H1 (cell line): ENCODE results near the gene HELZ2. TPM values are rescaled to one million over a fixed set of nuclear protein-coding genes. Genes with fewer than 3 reads are reported as not detected.

Experiments used
- CTCF ChIA-PET: fragments of 300-600 bp; sonication (Branson Sonifier 250); formaldehyde crosslinking; loops from one replicate; lab custom pipeline; 2021; ENCODE audit not compliant: partially characterized antibody; lab: Charles Lee
- POLR2A ChIA-PET: fragments of 300-600 bp; sonication (Branson Sonifier 250); formaldehyde crosslinking; loops from one replicate; lab custom pipeline; 2021; ENCODE audit warnings: inconsistent platforms; ENCODE audit not compliant: partially characterized antibody; lab: Charles Lee
- DNase-seq, 2 experiments: peaks; one replicate each; pipeline versions ENCODE4 v3.0.0 to v3.0.0-alpha.2; 2010 to 2022; ENCODE audit warnings: low spot score in 2 of 2, low read depth in 1 of 2, mixed read lengths in 1 of 2
- FAIRE-seq: peaks from 2 replicates; lab custom pipeline; 2011; peaks lifted over from hg19 to GRCh38; lab: Jason Lieb, UNC
- H2AFZ ChIP-seq: 2 replicates; pipeline ENCODE4 v1.8.1; 2012; ENCODE audit warnings: low read length, inconsistent platforms
- H2AK5ac ChIP-seq: 2 replicates; pipeline ENCODE4 v1.6.1; 2013; ENCODE audit warnings: low read depth, low read length
- H2BK120ac ChIP-seq: replicated peaks from 2 replicates; pipeline ENCODE3; 2013; ENCODE audit warnings: low read depth, low read length, inconsistent platforms
- H2BK12ac ChIP-seq: 2 replicates; pipeline ENCODE4 v1.6.1; 2013; ENCODE audit warnings: low read depth, low read length
- H2BK15ac ChIP-seq: 2 replicates; pipeline ENCODE4 v1.6.1; 2013; ENCODE audit warnings: low read length
- H2BK20ac ChIP-seq: 2 replicates; pipeline ENCODE4 v1.6.1; 2013; ENCODE audit warnings: low read length
- H2BK5ac ChIP-seq: 2 replicates; pipeline ENCODE4 v1.6.1; 2013; ENCODE audit warnings: low read depth, low read length
- H3K14ac ChIP-seq: 2 replicates; pipeline ENCODE4 v1.6.1; 2013; ENCODE audit warnings: inconsistent platforms; ENCODE audit not compliant: insufficient read length
- H3K18ac ChIP-seq: 2 replicates; pipeline ENCODE4 v1.6.1; 2013; ENCODE audit warnings: low read length; ENCODE audit errors: extremely low read depth
- H3K23ac ChIP-seq: 2 replicates; pipeline ENCODE4 v1.6.1; 2013; ENCODE audit warnings: inconsistent platforms; ENCODE audit not compliant: insufficient read length
- H3K23me2 ChIP-seq: 2 replicates; pipeline ENCODE4 v1.6.1; 2013; ENCODE audit warnings: low read depth, low read length
- H3K27ac ChIP-seq: 2 replicates; pipeline ENCODE4 v1.6.1; 2011; ENCODE audit warnings: low read depth, low read length, inconsistent platforms
- H3K27me3 ChIP-seq, 4 experiments: replicated peaks in 1 of 4; 1 replicate in 1 of 4; 2 replicates in 3 of 4; pipeline versions ENCODE4 v1.6.1 to v1.8.1; 2011 to 2013; ENCODE audit warnings: low read length in 3 of 4, mild to moderate bottlenecking in 3 of 4, inconsistent platforms in 2 of 4, mixed read lengths in 2 of 4, moderate library complexity in 1 of 4; ENCODE audit not compliant: control insufficient read depth in 3 of 4, insufficient read depth in 3 of 4; ENCODE audit errors: extremely low read depth in 1 of 4
- H3K36me3 ChIP-seq, 4 experiments: 2 replicates each; pipeline versions ENCODE4 v1.6.1 to v1.8.1; 2011 to 2013; ENCODE audit warnings: mild to moderate bottlenecking in 4 of 4, low read length in 3 of 4, moderate library complexity in 2 of 4, control low read depth in 1 of 4, inconsistent platforms in 1 of 4; ENCODE audit not compliant: insufficient read depth in 4 of 4, control insufficient read depth in 2 of 4
- H3K4ac ChIP-seq: replicated peaks from 2 replicates; pipeline ENCODE3; 2013; ENCODE audit warnings: low read length, low read depth, mixed read lengths, inconsistent platforms; ENCODE audit not compliant: insufficient read length
- H3K4me1 ChIP-seq, 4 experiments: replicated peaks in 1 of 4; 1 replicate in 1 of 4; 2 replicates in 3 of 4; pipeline versions ENCODE4 v1.6.1 to v1.8.1; 2011 to 2013; ENCODE audit warnings: low read length in 3 of 4, inconsistent platforms in 2 of 4, mixed read lengths in 1 of 4; ENCODE audit not compliant: insufficient read depth in 4 of 4, control insufficient read depth in 3 of 4
- H3K4me2 ChIP-seq, 2 experiments: 2 replicates each; pipeline versions ENCODE4 v1.6.1 to v1.8.1; 2011 to 2013; ENCODE audit warnings: low read depth in 2 of 2, low read length in 2 of 2, control low read depth in 1 of 2, inconsistent platforms in 1 of 2, mild to moderate bottlenecking in 1 of 2; ENCODE audit not compliant: insufficient read depth in 1 of 2
- H3K4me3 ChIP-seq, 4 experiments: fragments of 200-600, 300-600 bp in 1 of 4; sonication (generic), shearing (Covaris generic), sonication (Bioruptor Twin) in 1 of 4; 2 replicates each; pipeline versions ENCODE4 v1.5.1 to v1.8.1; 2011 to 2016; ENCODE audit warnings: low read length in 4 of 4, low read depth in 3 of 4, control low read depth in 2 of 4, inconsistent platforms in 2 of 4, mild to moderate bottlenecking in 2 of 4, mixed read lengths in 1 of 4, moderate library complexity in 1 of 4; ENCODE audit not compliant: insufficient read depth in 2 of 4; ENCODE audit errors: extremely low read depth in 1 of 4
- H3K56ac ChIP-seq: replicated peaks from 2 replicates; pipeline ENCODE3; 2013; ENCODE audit warnings: low read depth, mild to moderate bottlenecking, mixed read lengths, low read length, inconsistent platforms; ENCODE audit not compliant: insufficient read length
- H3K79me1 ChIP-seq: 2 replicates; pipeline ENCODE4 v1.6.1; 2013; ENCODE audit warnings: low read depth, low read length, control low read depth
- H3K79me2 ChIP-seq, 2 experiments: 2 replicates each; pipeline versions ENCODE4 v1.6.1 to v1.8.1; 2012 to 2013; ENCODE audit warnings: low read length in 2 of 2, mild to moderate bottlenecking in 2 of 2, inconsistent platforms in 1 of 2; ENCODE audit not compliant: insufficient read depth in 2 of 2, control insufficient read depth in 1 of 2
- H3K9ac ChIP-seq, 4 experiments: replicated peaks in 1 of 4; 1 replicate in 1 of 4; 2 replicates in 3 of 4; pipeline versions ENCODE4 v1.6.1 to v1.8.1; 2011 to 2013; ENCODE audit warnings: low read depth in 3 of 4, low read length in 3 of 4, control low read depth in 2 of 4, mild to moderate bottlenecking in 2 of 4, moderate library complexity in 2 of 4, inconsistent platforms in 1 of 4; ENCODE audit errors: extremely low read depth in 1 of 4
- H3K9me3 ChIP-seq, 2 experiments: 2 replicates each; pipeline versions ENCODE4 v1.6.1 to v1.8.1; 2012 to 2013; ENCODE audit warnings: mild to moderate bottlenecking in 2 of 2, moderate library complexity in 2 of 2, control low read depth in 1 of 2, inconsistent platforms in 1 of 2, low read depth in 1 of 2, low read length in 1 of 2, mixed read lengths in 1 of 2; ENCODE audit not compliant: insufficient read depth in 2 of 2
- H4K20me1 ChIP-seq, 2 experiments: replicated peaks in 1 of 2; 2 replicates each; pipeline versions ENCODE3 to v1.8.1; 2011 to 2013; ENCODE audit warnings: inconsistent platforms in 2 of 2, low read length in 2 of 2, mild to moderate bottlenecking in 1 of 2; ENCODE audit not compliant: insufficient read depth in 2 of 2, control insufficient read depth in 1 of 2
- H4K5ac ChIP-seq: 2 replicates; pipeline ENCODE4 v1.6.1; 2013; ENCODE audit warnings: low read length, low read depth, mixed read lengths, inconsistent platforms; ENCODE audit not compliant: insufficient read length
- H4K8ac ChIP-seq: 2 replicates; pipeline ENCODE4 v1.8.0; 2013; ENCODE audit warnings: mild to moderate bottlenecking, moderate library complexity, low read length, inconsistent platforms; ENCODE audit not compliant: insufficient read depth; ENCODE audit errors: extremely low read depth
- H4K91ac ChIP-seq: replicated peaks from 2 replicates; pipeline ENCODE3; 2013; ENCODE audit warnings: low read length, mixed read lengths, inconsistent platforms; ENCODE audit not compliant: insufficient read length
- BCL11A ChIP-seq, 2 experiments: IDR thresholded peaks; one replicate each; pipeline ENCODE4 v1.6.1; 2011; ENCODE audit warnings: low read depth in 2 of 2, low read length in 2 of 2, mild to moderate bottlenecking in 2 of 2
- BRCA1 ChIP-seq: IDR thresholded peaks from 2 replicates; pipeline ENCODE4 v1.6.1; 2012; ENCODE audit warnings: low read depth, low read length, improper control_type of control experiment
- CBX5 ChIP-seq: fragments of 300-800, 300-1000 bp; sonication (generic); IDR thresholded peaks from 2 replicates; pipeline ENCODE4 v1.7.1; 2016; ENCODE audit warnings: antibody characterized with exemption, low read length, low read depth
- CHD2 ChIP-seq: IDR thresholded peaks from 2 replicates; pipeline ENCODE4 v1.6.1; 2012; ENCODE audit warnings: low read length, improper control_type of control experiment
- CREB1 ChIP-seq: IDR thresholded peaks from 2 replicates; pipeline ENCODE4 v1.6.1; 2012; ENCODE audit warnings: inconsistent platforms
- GABPA ChIP-seq: IDR thresholded peaks from 2 replicates; pipeline ENCODE4 v1.6.1; 2011; ENCODE audit warnings: mild to moderate bottlenecking, low read length, moderate library complexity, borderline replicate concordance; ENCODE audit not compliant: insufficient read depth
- JUN ChIP-seq: IDR thresholded peaks from 2 replicates; pipeline ENCODE4 v1.6.1; 2011; ENCODE audit warnings: low read depth, mild to moderate bottlenecking, improper control_type of control experiment, low read length
- JUND ChIP-seq: IDR thresholded peaks from 2 replicates; pipeline ENCODE4 v1.6.1; 2011; ENCODE audit warnings: mild to moderate bottlenecking, improper control_type of control experiment, low read length
- MAX ChIP-seq: IDR thresholded peaks from 2 replicates; pipeline ENCODE4 v1.6.1; 2012; ENCODE audit warnings: inconsistent platforms
- NRF1 ChIP-seq: IDR thresholded peaks from 2 replicates; pipeline ENCODE4 v1.6.1; 2011; ENCODE audit warnings: mild to moderate bottlenecking, low read depth, low read length, improper control_type of control experiment
- TBP ChIP-seq: IDR thresholded peaks from 2 replicates; pipeline ENCODE4 v1.6.1; 2011; ENCODE audit warnings: low read depth, low read length, improper control_type of control experiment
- WGBS, 2 experiments: shearing (Covaris generic) in 1 of 2; methylation state at CpG; one replicate each; pipeline versions ENCODE4 v1.1.6 to v1.1.7; 2013 to 2015; ENCODE audit warnings: low lambda C conversion rate in 2 of 2, mixed read lengths in 2 of 2, inconsistent platforms in 1 of 2, low coverage in 1 of 2, missing lambda C conversion rate in 1 of 2; ENCODE audit not compliant: insufficient replicate concordance in 2 of 2, insufficient coverage in 1 of 2, insufficient read length in 1 of 2; ENCODE audit errors: extremely low coverage in 1 of 2, missing lambda C conversion rate in 1 of 2; 5-methylcytosine and 5-hydroxymethylcytosine counted together
- polyA plus RNA-seq, 7 experiments: library from polyadenylated mRNA; depleted of rRNA in 3 of 7; stranded (reverse) in 5 of 7; unstranded in 2 of 7; fragments of >200 nt in 5 of 7; fragments of 200-250 nt in 2 of 7; gene quantifications; 1 replicate in 5 of 7; 2 replicates in 1 of 7; 4 replicates in 1 of 7; pipeline versions ENCODE4 v1.2.1 to v1.2.3, GENCODE V29; 2011 to 2013; ENCODE audit warnings: missing spikeins in 2 of 7, mixed read lengths in 2 of 7
- total RNA-seq: library from RNA; stranded (reverse); fragmentation: NEBNext Ultra II Directional; extraction: Animal tissue kit (Norgen Biotek cat#: 25700); gene quantifications from 2 replicates; pipeline ENCODE4 v1.2.1, GENCODE V29; 2021

The HELZ2 gene
- total and polyA plus RNA-seq, 2 of the 8 experiments (the other 6 are each of a cell fraction or from before 2014, with no cell fraction given), result 7.9 to 17.5 TPM

- Histone ChIP-seq H3K27ac (no peak overlapping the region), H2BK15ac (peak overlapping the region; percentile 72; the same call in 1 of the 2 replicates), H2BK120ac (no peak overlapping the region), H3K56ac (no peak overlapping the region), H4K5ac (no peak overlapping the region), H3K36me3 (no peaks in the 10 kb centered on the region), H3K9ac (no peak overlapping the region), H4K20me1 (no peaks in the 10 kb centered on the region), H3K79me2 (no peaks in the 10 kb centered on the region), H4K8ac (peak overlapping the region; percentile 25; the same call in 1 of the 2 replicates), H3K4me2 (peak overlapping the region in 1 of 2 experiments; percentile 42; a peak in 2 of 4 replicates), H2BK20ac (no peak overlapping the region), H3K27me3 (no peaks in the 10 kb centered on the region), H3K4ac (no peak overlapping the region), H3K23me2 (no peaks in the 10 kb centered on the region), H3K14ac (no peak overlapping the region), H2AFZ (no peak overlapping the region), H2AK5ac (no peak overlapping the region; the same call in 1 of the 2 replicates), H3K4me3 (no peak overlapping the region), H2BK5ac (peak overlapping the region; percentile 52; the same call in 1 of the 2 replicates), H3K79me1 (no peaks in the 10 kb centered on the region), H3K18ac (no peak overlapping the region), H4K91ac (peak overlapping the region; percentile 40), H3K23ac (no peak overlapping the region), H2BK12ac (peak overlapping the region; percentile 80; the same call in 1 of the 2 replicates), H3K9me3 (no peaks in the 10 kb centered on the region), H3K4me1 (peaks cover 0 to 22% (median 7%) of the 10 kb centered on the region in 4 experiments; a peak in 5 of 7 replicates)
- POLR2A ChIA-PET, result interaction anchor here (1.0 to 2.3 kb wide), 2 partner anchors 13 to 26 kb away, joined by 3 to 10 read pairs; partner anchors contain the start of gene PPDPF
- 80% methylated on average over 51 of the region's 58 CpGs; no CpG with 5 or more reads in 1 of the 2 experiments for WGBS, 2 experiments
- DNase-seq (no peak), FAIRE-seq (no peak)
- CTCF ChIA-PET, result interaction anchor here (0.7 to 1.5 kb wide), 12 partner anchors 9 to 1179 kb away, joined by 3 to 11 read pairs (median 4); partner anchors contain the start of genes PTK6 and TPD52L2
- TF ChIP-seq CBX5, result no peak
- TF ChIP-seq CHD2, result no peak
- no peak for TF ChIP-seq CREB1
- no peak for TF ChIP-seq BRCA1
- no peak for TF ChIP-seq BCL11A (IDR thresholded peaks at IDR 0.05; ENCODE audit: low read depth in 2 of 2, low read length in 2 of 2)
- TF ChIP-seq TBP, result no peak
- TF ChIP-seq MAX, result no peak
- no peak for TF ChIP-seq JUND
- TF ChIP-seq JUN, result no peak
- TF ChIP-seq GABPA, result no peak
- TF ChIP-seq NRF1, result no peak
Observed at GRCh38 chr20:63546956-63547724, 26.9 kb downstream of the HELZ2 start.
